WI38 (cell line): ENCODE measurements around the gene HVCN1.
"Not testable (repeated sequence)": the region's sequence is repeated elsewhere in the genome, so short reads cannot be mapped to it uniquely, and the experiment has no call there.

Experiments
- H3K4me3 ChIP-seq: 2 replicates; pipeline ENCODE4 v1.5.1; 2011; ENCODE audit warnings: low read depth, mild to moderate bottlenecking, control low read depth, low read length
- TF ChIP-seq, protein P1 (sequence below): IDR thresholded peaks from 2 replicates; pipeline ENCODE4 v1.5.1; 2012; ENCODE audit warnings: low read depth, mild to moderate bottlenecking, control low read depth, low read length

Gene HVCN1

GRCh38 chr12:110667671-110668070 lies 21.2 kb downstream of the HVCN1 start:
- H3K4me3 ChIP-seq, result no peak overlapping the region
- TF ChIP-seq, protein P1, sequence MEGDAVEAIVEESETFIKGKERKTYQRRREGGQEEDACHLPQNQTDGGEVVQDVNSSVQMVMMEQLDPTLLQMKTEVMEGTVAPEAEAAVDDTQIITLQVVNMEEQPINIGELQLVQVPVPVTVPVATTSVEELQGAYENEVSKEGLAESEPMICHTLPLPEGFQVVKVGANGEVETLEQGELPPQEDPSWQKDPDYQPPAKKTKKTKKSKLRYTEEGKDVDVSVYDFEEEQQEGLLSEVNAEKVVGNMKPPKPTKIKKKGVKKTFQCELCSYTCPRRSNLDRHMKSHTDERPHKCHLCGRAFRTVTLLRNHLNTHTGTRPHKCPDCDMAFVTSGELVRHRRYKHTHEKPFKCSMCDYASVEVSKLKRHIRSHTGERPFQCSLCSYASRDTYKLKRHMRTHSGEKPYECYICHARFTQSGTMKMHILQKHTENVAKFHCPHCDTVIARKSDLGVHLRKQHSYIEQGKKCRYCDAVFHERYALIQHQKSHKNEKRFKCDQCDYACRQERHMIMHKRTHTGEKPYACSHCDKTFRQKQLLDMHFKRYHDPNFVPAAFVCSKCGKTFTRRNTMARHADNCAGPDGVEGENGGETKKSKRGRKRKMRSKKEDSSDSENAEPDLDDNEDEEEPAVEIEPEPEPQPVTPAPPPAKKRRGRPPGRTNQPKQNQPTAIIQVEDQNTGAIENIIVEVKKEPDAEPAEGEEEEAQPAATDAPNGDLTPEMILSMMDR, result no peak

GRCh38 chr12:110666892-110667291 lies 22.0 kb downstream of the HVCN1 start:
- no peak overlapping the region for H3K4me3 ChIP-seq
- TF ChIP-seq, protein P1, result no peak

DNA sequence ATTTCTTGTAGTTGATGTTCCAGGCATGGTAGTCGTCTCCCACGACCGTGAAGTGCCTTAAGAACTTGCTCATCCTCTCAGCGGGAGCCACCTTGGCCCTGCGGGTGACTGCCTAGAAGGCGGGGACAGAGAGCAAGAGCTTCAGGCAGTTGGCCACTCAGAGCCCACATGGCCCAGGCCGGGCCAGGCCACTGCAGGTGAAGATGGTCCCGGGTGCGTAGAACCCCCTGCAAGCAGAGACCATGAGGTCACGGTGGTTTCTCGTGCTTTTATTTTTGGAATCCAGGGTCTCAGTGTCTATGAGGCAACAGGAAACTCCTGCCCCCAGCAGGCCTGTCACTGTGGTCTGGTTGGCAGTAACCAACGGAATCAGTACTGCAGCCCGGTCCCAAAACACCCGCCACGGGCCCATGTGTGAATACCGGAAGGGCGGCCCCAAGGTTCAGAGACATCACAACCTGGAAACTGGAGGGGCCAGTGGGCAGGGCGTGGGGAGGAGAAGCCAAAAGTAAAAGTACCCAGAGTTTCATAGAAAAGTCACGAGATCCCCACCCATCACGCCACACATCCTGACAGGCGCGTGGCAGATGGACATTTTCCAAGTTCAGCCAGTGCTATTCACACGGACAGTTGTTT lies 27.5 kb downstream of the HVCN1 start:
- H3K4me3 ChIP-seq, result no peak overlapping the region
- TF ChIP-seq, protein P1, result no peak

- TF ChIP-seq, protein P1, result no peak
- H3K4me3 ChIP-seq, result no peak overlapping the region
Observed at GRCh38 chr12:110658878-110659277, 30.0 kb downstream of the HVCN1 start.

DNA sequence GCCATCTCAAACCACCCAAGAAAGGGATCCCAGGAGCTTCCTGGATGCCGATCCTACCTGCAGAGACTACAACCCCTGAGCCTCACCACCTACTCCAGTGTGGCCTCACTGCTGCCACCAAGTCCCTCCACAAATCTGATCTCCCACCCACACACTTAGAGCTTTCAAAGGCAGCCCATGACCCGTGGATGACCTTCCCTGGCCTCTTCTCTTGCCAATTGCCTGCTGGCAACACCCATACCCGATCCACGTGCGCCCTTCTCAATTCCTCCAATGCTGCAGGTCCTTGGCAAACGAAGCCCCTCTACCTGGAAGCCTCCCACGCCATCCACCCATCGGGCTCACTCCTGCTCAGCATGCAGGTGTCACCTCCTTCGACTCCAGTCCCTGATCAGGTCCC lies 30.7 kb downstream of the HVCN1 start:
- no peak overlapping the region for H3K4me3 ChIP-seq
- TF ChIP-seq, protein P1, result no peak

GRCh38 chr12:110657747-110658146 lies 31.2 kb downstream of the HVCN1 start:
- TF ChIP-seq, protein P1, result no peak
- no peak overlapping the region for H3K4me3 ChIP-seq

DNA sequence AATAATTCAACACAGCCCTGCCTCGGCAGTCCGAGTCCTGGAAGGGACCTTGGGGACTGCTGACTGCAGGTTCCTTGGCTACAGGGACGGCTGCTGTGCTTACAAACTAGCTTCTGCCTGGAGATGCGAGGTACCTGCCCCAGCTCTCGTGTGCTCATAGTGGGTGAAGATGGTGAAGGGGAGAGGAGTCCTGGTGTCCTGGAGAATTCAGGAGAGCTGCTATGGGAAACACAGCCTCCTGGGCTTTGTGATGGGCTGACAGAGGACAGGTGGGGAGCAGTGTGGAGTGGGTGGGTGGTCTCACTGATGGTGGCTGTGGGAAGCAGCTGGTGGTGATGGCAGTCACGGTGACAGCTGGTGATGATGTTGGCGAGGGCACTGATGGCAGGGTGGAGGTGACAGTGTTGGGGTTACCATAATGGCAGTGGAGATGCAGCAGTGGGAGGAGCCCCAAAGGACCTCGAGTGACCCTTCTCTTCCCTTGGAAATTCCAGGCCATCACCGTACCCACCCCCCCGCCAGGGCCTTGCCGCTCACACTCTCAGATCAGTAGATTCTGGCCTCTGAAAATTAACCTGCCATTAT lies 32.8 kb downstream of the HVCN1 start:
- TF ChIP-seq, protein P1, result no peak
- no peak overlapping the region for H3K4me3 ChIP-seq

- H3K4me3 ChIP-seq, result not testable (repeated sequence)
Observed at GRCh38 chr12:110654238-110654637, 34.7 kb downstream of the HVCN1 start.
